GM18520 (cell line): Measurements from ENCODE around the gene DCAF15.
"Not testable (repeated sequence)": the region's sequence is repeated elsewhere in the genome, so short reads cannot be mapped to it uniquely, and the experiment has no call there.

Source experiments
- ATAC-seq: cut with Tn5 transposase; IDR thresholded peaks from one replicate; pipeline ENCODE4 v1.9.1; 2021; ENCODE audit not compliant: unreplicated experiment

The DCAF15 gene

DNA sequence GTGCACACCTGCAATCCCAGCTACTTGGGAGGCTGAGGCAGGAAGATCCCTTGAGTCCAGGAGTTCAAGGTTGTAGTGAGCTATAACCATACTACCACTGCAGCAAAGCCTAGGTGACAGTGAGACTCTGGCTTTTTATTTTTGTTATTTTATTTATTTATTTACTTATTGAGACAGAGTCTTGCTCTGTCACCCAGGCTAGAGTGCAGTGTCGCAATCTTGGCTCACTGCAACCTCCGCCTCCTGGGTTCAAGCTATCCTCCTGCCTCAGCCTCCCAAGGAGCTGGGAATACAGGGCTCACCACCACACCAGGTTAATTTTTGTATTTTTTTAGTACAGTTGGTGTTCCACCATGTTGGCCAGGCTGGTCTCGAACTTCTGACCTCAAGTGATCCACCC, 21.2 kb downstream of the DCAF15 start:
- ATAC-seq = not testable (repeated sequence)

DNA sequence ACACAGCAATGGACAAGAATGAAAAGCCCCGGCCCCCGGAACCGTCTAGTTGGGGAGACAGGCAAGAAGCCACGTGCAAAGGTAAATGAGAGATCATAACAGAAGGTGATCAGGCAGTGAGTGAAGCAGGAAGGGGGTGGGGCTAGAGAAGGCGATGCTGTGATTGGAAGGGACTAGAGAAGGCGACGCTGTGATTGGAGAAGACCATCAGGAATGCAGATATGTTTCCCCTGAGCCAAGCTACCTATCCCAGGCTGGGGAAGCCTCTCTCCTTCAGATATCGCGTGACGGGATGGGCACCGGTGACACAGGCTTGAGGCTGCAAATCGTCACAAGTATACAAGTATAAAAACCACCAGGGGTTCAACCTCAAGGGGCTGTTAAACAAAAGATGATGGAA, 21.8 kb downstream of the DCAF15 start:
- no peak for ATAC-seq

DNA sequence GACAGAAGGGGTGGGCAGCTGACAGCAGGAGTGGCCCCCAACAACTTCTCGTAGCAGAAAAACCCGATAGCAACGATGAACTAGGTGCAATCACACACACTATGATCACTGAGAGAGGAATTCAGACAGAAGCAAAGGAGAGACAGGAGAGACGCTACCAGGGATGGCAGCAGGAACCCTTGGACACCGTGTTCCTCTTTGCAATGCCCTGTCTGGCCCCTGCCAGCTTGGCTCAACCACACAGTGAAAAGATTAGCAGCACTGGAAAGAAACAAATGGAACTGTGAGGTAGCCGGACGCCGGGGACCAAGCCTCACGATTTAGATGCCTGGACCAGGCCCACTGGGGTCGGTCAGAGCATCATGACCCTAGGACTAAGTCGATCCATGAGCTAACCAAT, 23.6 kb downstream of the DCAF15 start:
- ATAC-seq = no peak

DNA sequence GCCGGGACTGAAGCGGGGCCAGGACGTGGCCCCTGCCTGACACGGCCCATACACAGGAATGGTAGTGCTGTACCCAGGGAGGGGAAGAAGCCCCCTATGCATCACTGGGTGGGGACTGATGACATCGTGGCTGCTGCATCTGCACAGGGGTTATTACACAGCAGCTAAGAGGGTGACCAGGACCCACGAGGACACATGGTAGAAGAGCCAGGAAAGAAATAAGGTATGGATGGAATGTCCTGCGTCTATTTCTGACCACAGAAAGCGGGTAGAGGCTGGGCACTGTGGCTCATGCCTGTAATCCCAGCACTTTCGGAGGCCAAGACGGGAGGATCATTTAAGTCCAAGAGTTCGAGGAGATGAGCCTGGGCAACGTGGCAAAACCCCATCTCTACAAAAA, 24.1 kb downstream of the DCAF15 start:
- no peak for ATAC-seq

DNA sequence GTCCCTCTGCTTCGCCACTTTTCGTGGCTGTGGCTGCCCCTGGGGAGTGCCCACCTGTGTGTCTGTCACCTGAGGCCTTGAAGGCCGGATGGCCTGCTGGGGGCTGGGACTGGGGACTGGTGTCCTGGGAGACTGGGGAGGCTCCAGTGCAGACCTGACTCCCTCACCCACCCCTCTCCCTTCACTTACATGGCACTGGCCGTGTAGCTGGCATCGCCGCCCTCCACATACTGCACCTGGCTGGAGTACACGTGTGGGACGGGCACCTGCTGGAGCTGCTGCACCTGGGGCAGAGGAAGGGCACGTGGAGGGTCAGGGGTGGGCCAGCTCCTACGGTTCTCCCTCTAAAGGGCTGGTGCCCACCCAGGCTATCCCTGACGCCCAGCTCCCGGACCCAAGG, 25.5 kb downstream of the DCAF15 start:
- no peak for ATAC-seq

DNA sequence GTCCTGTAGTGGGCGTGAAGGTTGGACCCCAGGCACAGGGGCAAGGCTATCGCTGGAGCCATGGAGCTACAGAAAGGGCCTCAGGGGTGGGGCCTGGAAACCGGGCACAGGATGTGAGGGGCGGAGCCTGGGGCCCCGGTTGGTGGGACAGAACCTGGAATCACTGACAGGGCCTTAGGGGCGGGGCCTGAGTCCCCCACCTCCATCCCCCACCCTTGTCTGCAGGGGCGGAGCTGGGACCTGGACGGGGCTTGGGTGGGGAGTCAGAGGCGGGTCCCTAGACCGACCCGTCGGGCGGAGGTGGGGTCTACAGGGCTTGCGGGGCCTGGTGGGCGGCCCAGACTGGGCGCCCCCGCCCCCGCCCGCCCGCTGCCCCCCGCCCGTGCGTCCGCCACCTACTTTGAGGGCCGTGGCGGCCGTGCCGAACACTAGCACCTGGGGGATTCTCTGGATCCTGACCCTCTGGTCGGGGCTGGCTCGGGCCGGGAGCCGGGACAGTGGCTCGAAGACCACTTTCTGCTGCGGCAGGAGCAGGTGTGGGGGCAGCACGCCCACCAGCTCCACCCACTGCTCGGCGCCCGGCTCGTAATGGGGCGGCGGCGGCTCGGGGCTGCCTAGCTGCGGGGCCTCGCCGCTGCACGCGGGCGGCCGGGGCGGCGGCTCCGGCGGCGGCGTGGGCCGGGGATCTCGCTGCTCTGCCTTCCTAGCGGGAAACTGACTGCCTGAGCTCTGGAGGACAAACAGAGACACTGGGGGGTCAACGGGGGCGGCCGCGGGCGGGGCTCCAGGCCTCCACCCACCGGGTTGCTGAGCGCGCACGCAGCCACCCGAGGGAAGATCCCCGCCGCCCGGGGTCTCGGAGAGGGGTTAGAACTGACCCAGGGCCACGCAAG, 26.3 kb downstream of the DCAF15 start:
- no peak for ATAC-seq

DNA sequence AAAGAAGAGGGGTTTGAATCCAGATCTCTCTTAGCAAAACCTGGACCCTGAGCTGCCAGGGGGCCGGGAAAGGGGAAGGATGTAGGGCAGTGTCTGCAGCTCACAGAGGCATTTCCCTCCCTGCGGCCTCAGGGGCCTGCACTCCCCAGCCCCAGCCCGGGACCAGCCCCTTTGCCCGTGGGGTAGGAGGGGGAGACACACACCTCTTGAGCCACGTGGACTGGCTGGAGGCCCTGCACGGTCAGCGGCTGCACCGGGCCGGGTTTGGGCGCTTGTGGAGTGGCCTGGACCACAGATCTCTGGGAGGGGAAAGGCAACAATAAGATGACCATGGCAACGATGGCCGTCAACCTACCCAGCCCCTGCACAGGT, 26.9 kb downstream of the DCAF15 start:
- no peak for ATAC-seq

DNA sequence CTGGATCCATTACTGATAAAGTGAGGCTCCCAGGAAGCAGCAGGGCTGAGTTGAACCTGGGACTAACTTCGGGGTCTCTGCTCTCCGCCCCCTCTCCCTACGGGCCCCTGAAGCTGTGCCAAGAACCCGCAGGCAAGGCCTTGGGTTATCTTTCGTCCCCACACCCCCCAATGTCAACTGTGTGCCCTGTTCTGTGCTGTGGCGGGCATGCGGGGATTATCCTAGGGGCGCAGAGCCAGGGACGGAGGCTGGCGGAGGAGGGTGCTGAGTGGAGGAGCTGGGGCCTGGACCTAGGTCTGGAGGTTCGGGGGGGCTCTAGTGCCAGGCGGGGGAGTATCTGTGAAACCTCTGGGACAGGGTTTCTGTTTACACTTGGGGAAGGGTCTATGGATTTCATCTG, 27.4 kb downstream of the DCAF15 start:
- no peak for ATAC-seq

DNA sequence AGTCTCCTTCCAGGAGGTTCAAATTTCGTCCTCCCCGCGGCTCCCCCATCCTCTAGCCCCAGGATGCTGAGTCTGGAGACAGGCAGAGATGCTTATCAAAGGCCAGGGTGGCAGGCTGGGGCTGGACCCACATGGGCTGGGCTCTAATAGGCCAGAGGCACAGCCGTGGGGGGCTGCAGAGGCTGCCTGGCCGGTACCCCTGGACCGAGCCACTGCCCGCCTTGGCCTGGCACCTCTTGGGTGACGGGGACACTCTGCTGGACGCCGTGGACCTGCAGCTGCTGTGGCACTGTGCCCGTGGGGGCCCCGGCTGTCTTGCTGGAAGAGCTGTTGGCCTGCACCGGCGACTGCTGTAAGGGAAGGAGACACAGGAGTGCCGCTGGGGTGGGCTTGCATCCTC, 28.0 kb downstream of the DCAF15 start:
- no peak for ATAC-seq

DNA sequence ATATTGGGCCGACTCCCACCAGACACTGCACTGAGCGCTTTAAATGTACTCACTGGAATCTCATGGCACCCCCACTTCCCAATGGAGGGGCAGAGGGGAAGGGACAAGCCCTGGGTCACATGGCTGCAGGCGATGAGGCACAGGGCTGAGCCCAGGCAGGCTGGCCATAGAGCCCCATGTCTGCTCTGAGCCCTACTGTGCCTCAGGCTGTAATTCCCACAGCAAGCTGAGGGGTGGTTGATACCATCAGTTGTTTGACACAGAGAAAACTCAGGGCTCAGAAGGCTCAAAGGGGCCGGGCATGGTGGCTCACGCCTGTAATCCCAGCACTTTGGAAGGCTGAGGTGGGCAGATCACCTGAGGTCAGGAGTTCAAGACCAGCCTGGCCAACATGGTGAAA, 28.7 kb downstream of the DCAF15 start:
- no peak for ATAC-seq

DNA sequence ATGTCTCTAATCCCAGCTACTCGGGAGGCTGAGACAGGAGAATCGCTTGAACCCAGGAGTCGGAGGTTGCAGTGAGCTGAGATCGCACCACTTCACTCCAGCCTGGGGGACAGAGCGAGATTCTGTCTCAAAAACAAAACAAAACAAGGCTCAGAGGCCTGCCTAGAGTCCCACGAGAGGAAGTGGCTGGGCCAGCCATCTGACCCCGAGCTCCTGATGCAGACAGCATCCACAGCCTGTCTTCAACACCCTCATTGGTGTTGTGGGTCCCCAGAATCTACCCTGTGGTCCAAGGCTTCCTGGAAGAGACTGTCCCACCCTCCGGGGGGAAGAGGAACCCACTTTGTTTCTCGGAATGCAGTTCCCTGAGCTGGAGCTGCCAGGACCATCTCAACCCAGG, 29.2 kb downstream of the DCAF15 start:
- ATAC-seq = no peak

DNA sequence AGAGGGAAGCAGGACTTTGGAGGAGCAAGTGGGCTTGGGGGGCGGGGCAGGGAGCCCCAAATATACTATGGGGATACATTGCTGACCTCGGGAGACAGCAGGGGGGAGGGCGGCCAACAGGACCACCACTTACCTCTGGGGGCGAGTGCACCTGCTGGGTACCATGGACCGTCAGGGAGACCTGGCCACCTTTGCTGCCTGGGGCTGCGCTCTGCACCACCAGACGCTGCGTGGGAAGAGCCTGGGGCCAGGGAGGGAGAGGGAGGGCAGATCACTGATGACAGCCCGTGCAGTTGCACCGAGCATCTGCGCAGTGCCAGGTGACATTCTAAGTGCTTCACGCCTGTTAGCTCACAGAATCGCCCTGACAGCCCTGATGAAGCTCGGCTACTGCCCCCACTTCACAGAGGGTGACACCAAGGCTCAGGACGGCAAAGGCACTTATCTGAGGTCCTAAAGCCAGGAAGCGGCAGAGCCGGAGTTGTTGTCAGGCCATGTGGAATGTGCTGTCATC, 29.7 kb downstream of the DCAF15 start:
- no peak for ATAC-seq

DNA sequence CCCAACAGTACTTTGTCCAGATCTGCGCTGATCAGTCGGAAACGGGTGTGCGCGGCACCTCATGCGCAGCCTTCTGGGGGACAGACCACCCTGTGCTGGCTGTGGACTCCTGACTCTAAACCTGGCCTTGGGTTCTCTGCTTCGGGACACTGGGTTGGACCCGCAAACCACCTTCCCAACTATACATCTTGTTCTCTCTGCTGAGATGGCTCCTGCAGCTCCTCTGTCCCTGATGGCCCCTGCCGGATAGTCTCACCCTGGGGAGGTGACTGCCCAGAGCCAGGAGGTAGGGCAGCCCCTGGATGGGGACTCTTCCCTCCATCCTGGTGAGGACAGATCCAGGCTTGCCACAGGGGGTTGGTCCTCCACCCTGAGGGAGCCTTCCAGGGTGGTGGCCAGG, 30.5 kb downstream of the DCAF15 start:
- no peak for ATAC-seq

DNA sequence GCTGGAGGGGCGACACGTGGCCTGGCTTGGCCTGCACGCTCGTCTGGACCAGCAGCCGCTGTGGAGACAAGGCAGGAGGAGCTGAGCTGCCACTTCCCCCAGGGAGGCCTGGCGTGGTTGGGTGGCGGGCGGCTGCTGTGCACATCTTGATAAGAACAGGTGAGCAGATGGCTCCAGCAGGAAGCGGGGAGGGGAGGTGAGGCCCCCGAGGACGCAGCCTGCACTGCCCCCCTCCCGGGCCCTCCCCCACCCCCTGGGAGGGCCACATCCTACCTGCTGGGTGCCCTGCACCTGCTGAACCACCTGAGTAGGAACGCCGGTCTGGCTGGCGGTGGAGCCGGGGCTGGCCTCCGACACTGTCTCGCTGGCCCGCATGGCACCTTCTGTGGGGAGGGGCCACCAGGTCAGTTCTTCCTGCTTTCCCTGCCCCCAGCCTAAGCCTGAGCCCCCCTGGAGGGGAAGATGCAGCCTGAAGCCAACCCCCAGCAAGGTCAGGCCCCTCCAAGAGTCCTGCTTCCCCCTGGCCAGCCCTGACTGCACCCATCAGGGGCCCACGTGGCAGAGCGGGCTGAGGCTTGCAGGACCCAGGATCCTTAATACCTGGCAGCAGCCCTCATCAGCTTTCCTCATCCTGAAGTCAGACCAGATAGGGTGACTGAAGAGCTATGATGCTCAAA, 31.0 kb downstream of the DCAF15 start:
- ATAC-seq = no peak

DNA sequence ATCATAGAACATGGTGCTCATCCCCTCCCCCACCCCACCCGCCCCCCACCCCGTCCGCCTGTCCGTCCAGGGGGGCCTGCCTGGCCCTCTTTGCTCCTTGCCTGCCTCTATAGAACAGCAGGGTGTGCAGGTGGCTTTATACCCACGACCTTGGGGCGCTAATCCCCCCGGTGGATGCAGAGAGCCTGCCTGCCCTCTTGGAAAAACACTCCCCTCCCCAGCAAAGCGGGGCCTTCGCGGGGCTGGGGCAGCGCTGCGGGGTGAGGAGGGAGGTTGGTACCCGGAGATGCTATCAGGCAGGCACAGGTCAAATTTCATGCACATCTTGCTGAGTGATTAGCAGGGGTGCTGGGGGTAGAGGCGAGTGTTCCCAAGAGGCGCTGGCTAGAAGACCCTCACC, 31.9 kb downstream of the DCAF15 start:
- no peak for ATAC-seq

DNA sequence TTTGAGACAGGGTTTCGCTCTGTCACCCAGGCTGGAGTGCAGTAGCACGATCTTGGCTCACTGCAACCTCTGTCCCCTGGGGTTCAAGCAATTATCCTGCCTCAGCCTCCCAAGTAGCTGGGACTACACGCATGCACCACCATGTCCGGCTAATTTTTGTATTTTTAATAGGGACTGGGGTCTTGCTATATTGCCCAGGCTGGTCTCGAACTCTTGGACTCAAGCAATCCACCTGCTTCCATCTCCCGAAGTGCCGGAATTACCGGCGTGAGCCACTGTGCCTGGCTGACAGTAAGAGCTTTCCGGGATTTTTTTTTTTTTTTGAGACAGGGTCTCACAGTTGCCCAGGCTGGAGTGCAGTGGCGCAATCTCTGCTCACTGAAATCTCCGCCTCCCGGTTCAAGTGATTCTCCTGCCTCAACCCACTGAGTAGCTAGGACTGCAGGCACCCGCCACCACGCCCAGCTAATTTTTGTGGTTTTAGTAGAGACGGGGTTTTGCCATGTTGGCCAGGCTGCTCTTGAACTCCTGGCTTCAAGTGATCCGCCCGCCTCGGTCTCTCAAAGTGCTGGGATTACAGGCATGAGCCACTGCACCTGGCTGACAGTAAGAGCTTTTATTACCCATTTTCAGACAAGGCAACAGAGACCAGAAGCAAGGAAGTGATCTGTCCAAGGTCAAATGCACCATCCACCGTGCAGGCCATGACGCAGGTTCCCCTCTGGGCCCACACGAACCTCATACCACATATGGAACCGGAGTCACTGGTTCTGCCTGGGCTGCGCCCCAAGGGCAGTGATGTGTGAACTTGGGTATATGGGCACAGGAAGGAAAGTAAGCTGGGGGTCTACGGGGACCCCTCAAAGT, 32.8 kb downstream of the DCAF15 start:
- no peak for ATAC-seq

DNA sequence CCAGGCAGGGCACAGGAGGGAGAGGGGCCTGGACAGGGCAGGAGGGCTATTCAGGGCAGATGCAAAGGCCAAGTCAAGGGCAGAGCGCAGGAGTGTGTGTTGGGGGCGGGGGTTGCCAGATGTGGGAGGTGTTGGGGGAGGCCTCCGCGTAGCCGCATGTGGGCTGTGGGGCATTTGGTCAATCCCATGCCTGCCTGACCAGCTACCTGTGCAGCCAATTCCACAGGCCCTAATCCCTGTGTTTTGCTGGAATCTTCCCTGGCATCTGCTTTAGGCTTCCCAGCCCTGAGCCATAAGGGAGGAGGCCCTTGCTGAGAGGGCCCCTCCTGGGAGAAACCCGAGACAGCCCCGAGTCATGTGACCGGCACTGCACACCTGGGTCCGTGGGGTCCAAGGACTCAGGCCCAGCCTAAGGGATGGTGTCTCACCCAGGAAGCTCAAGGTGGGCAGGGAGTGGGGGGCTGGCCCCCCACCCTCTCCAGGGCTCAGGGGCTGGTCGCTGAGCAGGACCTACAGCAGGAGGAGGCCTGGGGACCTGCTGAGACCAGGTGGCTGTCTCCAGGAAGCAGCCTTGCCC, 33.5 kb downstream of the DCAF15 start:
- ATAC-seq = no peak

DNA sequence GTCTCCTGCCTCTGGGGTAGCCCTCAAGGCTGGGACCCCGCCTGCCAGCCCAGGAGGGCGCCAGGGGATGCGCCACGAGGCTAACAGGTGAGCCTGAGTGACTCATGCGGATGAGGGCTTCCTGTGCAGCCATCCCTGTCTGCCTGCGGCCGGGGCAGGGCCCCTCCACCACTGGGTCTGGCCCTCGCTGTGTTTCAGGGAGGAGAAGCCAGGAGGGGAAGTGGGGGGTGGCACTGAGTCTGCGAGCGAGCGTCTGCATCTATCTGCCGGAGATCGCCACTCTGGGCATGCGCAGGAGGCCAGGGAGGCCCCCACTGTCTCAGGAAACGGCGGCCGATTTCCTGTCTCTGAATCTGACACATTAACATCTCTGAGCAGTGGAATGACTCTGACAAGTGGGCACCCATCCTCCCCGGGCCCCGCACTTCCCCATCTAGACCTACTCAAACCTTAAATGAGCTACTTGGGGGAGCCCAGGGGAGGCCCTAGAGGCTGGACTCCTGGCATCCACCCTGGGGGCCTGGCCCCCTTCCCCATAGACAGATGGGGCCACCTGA, 34.1 kb downstream of the DCAF15 start:
- ATAC-seq = peak; percentile 72

DNA sequence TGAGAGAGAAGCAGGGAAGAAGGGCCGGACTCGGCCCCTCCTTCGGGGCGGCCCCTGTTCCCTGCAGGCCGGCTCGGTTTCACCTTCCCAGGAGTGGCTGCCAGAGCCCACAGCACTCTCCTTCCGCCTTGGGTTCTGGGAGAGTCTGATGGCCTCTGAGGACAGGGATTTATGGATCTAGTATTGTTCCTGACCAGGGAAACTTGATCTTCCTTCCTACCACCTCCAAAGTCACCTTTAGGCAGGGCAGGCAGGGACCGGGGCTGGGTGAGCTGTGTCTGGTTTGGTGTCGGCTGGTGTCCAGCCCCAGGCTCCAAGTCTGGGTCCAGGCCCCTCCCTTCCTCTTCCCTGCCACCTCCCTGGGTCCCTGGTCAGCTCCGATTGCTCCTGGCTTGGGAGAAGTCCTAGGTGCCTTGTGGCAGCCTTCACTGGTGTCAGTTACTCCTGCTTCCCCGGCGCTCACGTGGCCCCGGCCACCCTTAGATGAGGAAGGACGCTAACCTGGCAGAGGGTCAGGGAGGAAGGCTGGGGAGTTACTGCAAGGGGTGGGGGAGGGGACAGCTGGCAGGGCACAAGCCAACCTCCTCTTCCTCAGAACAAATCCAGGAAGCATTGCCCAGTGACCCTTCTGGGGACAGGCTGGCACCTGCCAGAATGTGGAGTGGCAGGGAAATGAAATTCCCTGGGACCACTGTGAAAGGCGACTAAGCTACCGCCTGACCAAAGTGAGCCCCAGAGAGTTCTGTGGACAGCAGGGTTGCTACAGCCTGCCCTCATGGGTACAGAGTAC, 35.0 kb downstream of the DCAF15 start:
- ATAC-seq = no peak

DNA sequence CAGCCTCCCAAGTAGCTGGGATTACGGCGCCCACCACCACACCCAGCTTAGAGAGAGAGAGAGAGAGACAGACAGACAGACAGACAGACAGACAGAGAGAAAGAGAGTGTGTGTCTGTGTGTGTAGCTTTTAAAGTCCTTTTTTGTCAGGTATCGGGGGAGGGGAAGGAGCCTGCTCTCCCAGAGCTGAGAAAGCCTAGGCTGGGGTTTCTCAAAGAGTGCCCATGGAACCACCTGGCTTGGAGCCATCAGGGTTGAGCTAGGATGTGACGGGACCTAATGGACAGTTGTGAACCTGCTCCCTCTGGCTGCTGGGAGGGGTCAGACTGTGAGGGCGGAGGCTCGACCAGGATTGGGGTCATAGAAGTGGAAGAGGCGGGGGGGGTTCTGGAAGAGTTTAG, 37.2 kb downstream of the DCAF15 start:
- no peak for ATAC-seq
